H9 (cell line): ENCODE measurements around the gene C1orf94. TPM values are rescaled to one million over a fixed set of nuclear protein-coding genes. Genes with fewer than 3 reads are reported as not detected.
"Not testable (repeated sequence)": the region's sequence is repeated elsewhere in the genome, so short reads cannot be mapped to it uniquely, and the experiment has no call there.

ENCODE experiments used
- DNase-seq: peaks from one replicate; pipeline ENCODE4 v3.0.0-alpha.2; 2017
- H2AFZ ChIP-seq: one replicate; pipeline ENCODE4 v1.6.1; 2013; ENCODE audit warnings: mild to moderate bottlenecking, low read length, control low read depth, moderate library complexity
- H2AK5ac ChIP-seq: 2 replicates; pipeline ENCODE4 v1.6.1; 2013; ENCODE audit warnings: low read length, control low read depth, mixed read lengths; ENCODE audit not compliant: insufficient read length
- H2BK120ac ChIP-seq: one replicate; pipeline ENCODE4 v1.6.1; 2013; ENCODE audit warnings: low read depth, mild to moderate bottlenecking, low read length, control low read depth, inconsistent platforms; ENCODE audit not compliant: poor library complexity, severe bottlenecking
- H2BK12ac ChIP-seq: 2 replicates; pipeline ENCODE4 v1.6.1; 2013; ENCODE audit warnings: low read length, control low read depth, mixed read lengths, low read depth; ENCODE audit not compliant: insufficient read length
- H2BK15ac ChIP-seq: 2 replicates; pipeline ENCODE4 v1.6.1; 2013; ENCODE audit warnings: low read depth, low read length, control low read depth
- H2BK20ac ChIP-seq: one replicate; pipeline ENCODE4 v1.6.1; 2013; ENCODE audit warnings: low read depth, mild to moderate bottlenecking, low read length, control low read depth, inconsistent platforms; ENCODE audit not compliant: poor library complexity, severe bottlenecking
- H2BK5ac ChIP-seq: 2 replicates; pipeline ENCODE4 v1.6.1; 2013; ENCODE audit warnings: low read length, control low read depth, mixed read lengths; ENCODE audit not compliant: insufficient read length
- H3K14ac ChIP-seq: 2 replicates; pipeline ENCODE4 v1.6.1; 2013; ENCODE audit warnings: low read length, control low read depth; ENCODE audit not compliant: insufficient read depth
- H3K18ac ChIP-seq: 2 replicates; pipeline ENCODE4 v1.6.1; 2013; ENCODE audit warnings: low read depth, mild to moderate bottlenecking, mixed read lengths, low read length, control low read depth; ENCODE audit not compliant: insufficient read length
- H3K23ac ChIP-seq: 2 replicates; pipeline ENCODE4 v1.6.1; 2013; ENCODE audit warnings: low read length, control low read depth, mixed read lengths, low read depth; ENCODE audit not compliant: insufficient read length
- H3K23me2 ChIP-seq: 2 replicates; pipeline ENCODE4 v1.6.1; 2013; ENCODE audit warnings: low read depth, mild to moderate bottlenecking, mixed read lengths, low read length, control low read depth; ENCODE audit not compliant: insufficient read length, poor library complexity, severe bottlenecking
- H3K27ac ChIP-seq: 2 replicates; pipeline ENCODE4 v1.5.1; 2013; ENCODE audit warnings: low read length, control low read depth, mixed read lengths, low read depth; ENCODE audit not compliant: insufficient read length
- H3K27me3 ChIP-seq: 2 replicates; pipeline ENCODE4 v1.6.1; 2013; ENCODE audit warnings: low read length, control low read depth, inconsistent platforms; ENCODE audit not compliant: insufficient read depth
- H3K4ac ChIP-seq: 2 replicates; pipeline ENCODE4 v1.6.1; 2013; ENCODE audit warnings: low read depth, mild to moderate bottlenecking, control low read depth, inconsistent platforms, low read length, moderate library complexity
- H3K4me1 ChIP-seq: 2 replicates; pipeline ENCODE4 v1.6.1; 2013; ENCODE audit warnings: low read length, control low read depth, inconsistent platforms; ENCODE audit not compliant: insufficient read depth
- H3K4me2 ChIP-seq: 2 replicates; pipeline ENCODE4 v1.6.1; 2013; ENCODE audit warnings: low read length, control low read depth, mixed read lengths; ENCODE audit not compliant: insufficient read length, insufficient read depth
- H3K56ac ChIP-seq: 2 replicates; pipeline ENCODE4 v1.6.1; 2013; ENCODE audit warnings: low read depth, mild to moderate bottlenecking, mixed read lengths, low read length, control low read depth; ENCODE audit not compliant: insufficient read length
- H3K79me1 ChIP-seq: 2 replicates; pipeline ENCODE4 v1.6.1; 2013; ENCODE audit warnings: low read depth, mild to moderate bottlenecking, moderate library complexity, low read length, control low read depth, inconsistent platforms; ENCODE audit not compliant: insufficient read depth, poor library complexity, severe bottlenecking
- H3K79me2 ChIP-seq: 2 replicates; pipeline ENCODE4 v1.6.1; 2013; ENCODE audit warnings: low read length, control low read depth, inconsistent platforms; ENCODE audit not compliant: insufficient read depth
- H3K9ac ChIP-seq: 2 replicates; pipeline ENCODE4 v1.6.1; 2013; ENCODE audit warnings: low read length, control low read depth, mixed read lengths; ENCODE audit not compliant: insufficient read length; ENCODE audit errors: extremely low read depth
- H3K9me3 ChIP-seq: one replicate; pipeline ENCODE4 v1.6.1; 2013; ENCODE audit warnings: low read depth, low read length, inconsistent platforms; ENCODE audit not compliant: control insufficient read depth
- H3T11ph ChIP-seq: one replicate; pipeline ENCODE4 v1.6.1; 2013; ENCODE audit warnings: mild to moderate bottlenecking, low read length, control low read depth, inconsistent platforms
- H4K20me1 ChIP-seq: one replicate; pipeline ENCODE4 v1.6.1; 2013; ENCODE audit not compliant: control insufficient read depth, insufficient read length, insufficient read depth
- H4K5ac ChIP-seq: 2 replicates; pipeline ENCODE4 v1.6.1; 2013; ENCODE audit warnings: low read depth, mild to moderate bottlenecking, mixed read lengths, low read length, control low read depth; ENCODE audit not compliant: insufficient read length
- H4K8ac ChIP-seq: replicated peaks from 2 replicates; pipeline ENCODE4 v1.6.1; 2013; ENCODE audit warnings: low read length, control low read depth, mixed read lengths, low read depth; ENCODE audit not compliant: insufficient read length
- H4K91ac ChIP-seq: 2 replicates; pipeline ENCODE4 v1.6.1; 2013; ENCODE audit warnings: low read depth, mild to moderate bottlenecking, moderate library complexity, mixed read lengths, low read length, control low read depth; ENCODE audit not compliant: insufficient read length
- H3K27ac Mint-ChIP-seq, 3 experiments: 2 replicates in 2 of 3; 3 replicates in 1 of 3; pipeline ENCODE4 v1.8.0; 2020 to 2021; ENCODE audit warnings: mixed read lengths in 3 of 3, mild to moderate bottlenecking in 1 of 3, moderate library complexity in 1 of 3
- H3K27me3 Mint-ChIP-seq: 2 replicates; pipeline ENCODE4 v1.8.0; 2021; ENCODE audit warnings: low read depth, mild to moderate bottlenecking, moderate library complexity, mixed read lengths
- H3K36me3 Mint-ChIP-seq, 3 experiments: 2 replicates in 2 of 3; 3 replicates in 1 of 3; pipeline ENCODE4 v1.8.0; 2020 to 2021; ENCODE audit warnings: low read depth in 3 of 3, mixed read lengths in 3 of 3; ENCODE audit not compliant: insufficient read depth in 1 of 3
- H3K4me1 Mint-ChIP-seq, 2 experiments: 2 replicates each; pipeline ENCODE4 v1.8.0; 2020; ENCODE audit warnings: mixed read lengths in 2 of 2
- H3K4me3 Mint-ChIP-seq, 2 experiments: 2 replicates in 1 of 2; 3 replicates in 1 of 2; pipeline ENCODE4 v1.8.0; 2020 to 2021; ENCODE audit warnings: mild to moderate bottlenecking in 2 of 2, mixed read lengths in 2 of 2, moderate library complexity in 1 of 2
- H3K9me3 Mint-ChIP-seq, 2 experiments: 2 replicates in 1 of 2; 3 replicates in 1 of 2; pipeline ENCODE4 v1.8.0; 2020; ENCODE audit warnings: mild to moderate bottlenecking in 2 of 2, mixed read lengths in 2 of 2, moderate library complexity in 1 of 2
- CTCF ChIP-seq: fragments of 200-600 bp; sonication (generic); conservative IDR thresholded peaks from 3 replicates; pipeline ENCODE4 v1.8.0; 2021; ENCODE audit warnings: antibody characterized with exemption, mild to moderate bottlenecking
- WGBS: extraction: QIAGEN DNeasy Blood & Tissue Kit; methylation state at CpG from one replicate; pipeline ENCODE4 v1.1.7; 2013; ENCODE audit warnings: missing lambda C conversion rate, low lambda C conversion rate, mixed read lengths; ENCODE audit not compliant: insufficient read length; ENCODE audit errors: extremely low coverage; 5-methylcytosine and 5-hydroxymethylcytosine counted together
- total RNA-seq: library from RNA; stranded (reverse); gene quantifications from 2 replicates; pipeline ENCODE4 v1.2.1, GENCODE V29; 2021

The C1orf94 gene
- total RNA-seq, 1 experiment from 2014 or later = 0.98 TPM

DNA sequence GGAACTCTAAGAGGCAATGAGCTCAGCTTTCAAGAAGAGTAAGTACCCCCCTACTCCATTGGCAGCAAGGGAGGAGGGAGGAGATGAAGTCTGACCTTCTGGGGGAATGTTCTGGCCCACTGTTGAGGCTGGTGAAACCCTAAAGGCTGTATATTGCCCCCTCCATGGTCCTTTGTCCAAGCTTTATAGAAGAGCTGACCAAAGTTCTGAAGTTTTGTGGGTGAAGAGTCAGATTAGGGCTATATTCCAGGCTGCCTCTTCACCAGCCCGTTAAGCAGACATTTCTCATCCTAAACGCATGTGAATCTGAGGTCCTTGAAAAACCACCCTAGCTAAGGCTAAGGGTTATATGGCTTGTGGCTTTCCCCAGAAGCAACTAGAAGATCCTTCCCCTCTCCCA is 1.4 kb downstream of the C1orf94 start:
- Histone ChIP-seq H3T11ph (no peak overlapping the region), H2AFZ (no peak overlapping the region), H3K79me1 (no peaks in the 10 kb centered on the region), H3K27ac (no peak overlapping the region), H3K56ac (no peak overlapping the region), H3K9ac (no peak overlapping the region), H3K14ac (no peak overlapping the region), H2BK12ac (no peak overlapping the region), H4K5ac (no peak overlapping the region), H2BK20ac (no peak overlapping the region), H4K91ac (no peak overlapping the region), H3K18ac (no peak overlapping the region), H2BK120ac (no peak overlapping the region), H3K9me3 (no peaks in the 10 kb centered on the region), H3K4me2 (no peak overlapping the region), H3K79me2 (no peaks in the 10 kb centered on the region), H3K4ac (no peak overlapping the region), H3K23me2 (no peaks in the 10 kb centered on the region), H3K27me3 (no peaks in the 10 kb centered on the region), H4K20me1 (no peaks in the 10 kb centered on the region), H3K4me1 (peaks cover 8% of the 10 kb centered on the region; the same call in 1 of the 2 replicates), H2BK5ac (no peak overlapping the region), H2BK15ac (no peak overlapping the region), H4K8ac (no peak overlapping the region), H2AK5ac (no peak overlapping the region), H3K23ac (no peak overlapping the region)
- Mint-ChIP-seq H3K36me3 (no peaks in the 10 kb centered on the region), H3K4me1 (peaks cover 31 to 39% of the 10 kb centered on the region in 2 experiments), H3K4me3 (no peak overlapping the region), H3K27ac (no peak overlapping the region), H3K27me3 (peaks cover 12% of the 10 kb centered on the region), H3K9me3 (no peaks in the 10 kb centered on the region)
- TF ChIP-seq CTCF = no peak
- no CpG with 5 or more reads among the region's 2 CpGs for WGBS
- no peak for DNase-seq

DNA sequence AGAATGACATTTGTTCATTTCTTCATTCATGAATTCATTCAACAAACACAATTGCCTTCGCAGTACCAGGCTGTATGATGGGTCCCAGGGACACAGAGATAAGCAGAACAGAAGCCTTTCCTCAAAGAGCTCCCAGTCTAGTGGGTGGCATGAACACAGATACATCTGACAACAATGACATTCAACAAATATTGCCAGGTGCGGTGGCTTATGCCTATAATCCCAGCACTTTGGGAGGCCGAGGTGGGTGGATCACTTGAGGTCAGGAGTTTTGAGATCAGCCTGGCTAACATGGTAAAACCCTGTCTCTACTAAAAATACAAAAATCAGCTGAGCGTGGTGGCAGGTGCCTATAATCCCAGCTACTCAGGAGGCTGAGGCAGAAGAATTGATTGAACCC is 6.7 kb downstream of the C1orf94 start:
- not testable (repeated sequence) for DNase-seq, H2BK120ac ChIP-seq, H3K23ac ChIP-seq, H3K27ac Mint-ChIP-seq, H2BK20ac ChIP-seq, H3K36me3 Mint-ChIP-seq, H3K4ac ChIP-seq, H3T11ph ChIP-seq, H4K8ac ChIP-seq, H2AK5ac ChIP-seq, H4K91ac ChIP-seq, H2BK5ac ChIP-seq, H3K27me3 ChIP-seq, H2BK15ac ChIP-seq, H3K9me3 ChIP-seq, H4K20me1 ChIP-seq, H3K4me3 Mint-ChIP-seq, H2BK12ac ChIP-seq, H3K18ac ChIP-seq, H3K56ac ChIP-seq, H3K14ac ChIP-seq, H3K79me2 ChIP-seq, H3K9ac ChIP-seq, H4K5ac ChIP-seq, H3K4me2 ChIP-seq, H3K23me2 ChIP-seq, H3K9me3 Mint-ChIP-seq, H3K27ac ChIP-seq, H3K79me1 ChIP-seq, H2AFZ ChIP-seq
- no CpG with 5 or more reads among the region's 4 CpGs for WGBS
- H3K4me1 Mint-ChIP-seq = peaks cover 53 to 54% of the 10 kb centered on the region in 2 experiments
- H3K27me3 Mint-ChIP-seq = peaks cover 24% of the 10 kb centered on the region
- H3K4me1 ChIP-seq = peaks cover 16% of the 10 kb centered on the region
